Gastrocnemius medialis (tissue), 4 donors: ENCODE results near the gene BNIP2.
"Not testable (repeated sequence)": the region's sequence is repeated elsewhere in the genome, so short reads cannot be mapped to it uniquely, and the experiment has no call there.

ENCODE experiments used
- CTCF ChIP-seq, 5 experiments: fragments of 450-650 bp in 3 of 5; fragments of 200-600 bp in 2 of 5; sonication (generic) in 2 of 5; IDR thresholded peaks in 4 of 5; conservative IDR thresholded peaks in 1 of 5; 1 replicate in 4 of 5; 2 replicates in 1 of 5; pipeline ENCODE4 v1.5.1; 2016 to 2019; ENCODE audit warnings: antibody characterized with exemption in 5 of 5, mild to moderate bottlenecking in 3 of 5, moderate library complexity in 3 of 5
- POLR2A ChIP-seq, 2 donors: fragments of 450-650 bp; IDR thresholded peaks; one replicate each; pipeline ENCODE4 v1.6.1; 2017; ENCODE audit warnings: antibody characterized with exemption in 2 of 2, mild to moderate bottlenecking in 2 of 2, moderate library complexity in 2 of 2

- TF ChIP-seq CTCF (IDR thresholded peaks at IDR 0.05 in 4 of 5, conservative IDR thresholded peaks at IDR 0.05 in 1 of 5); POLR2A (IDR thresholded peaks at IDR 0.05): not testable (repeated sequence)
Observed at GRCh38 chr15:59645812-59646211, 43.3 kb downstream of the BNIP2 start.
